NCI-H345 (cell line): ENCODE results near the gene PLD1.
"Not testable (repeated sequence)": the region's sequence is repeated elsewhere in the genome, so short reads cannot be mapped to it uniquely, and the experiment has no call there.

ENCODE experiments used
- DNase-seq: peaks from one replicate; lab custom pipeline; 2025; lab: John Stamatoyannopoulos, UW

Gene PLD1

GRCh38 chr3:171809861-171810628, at the start of gene PLD1:
PLD1 (minus strand) TSS chr3:171810483; CDS start chr3:171738051, 72,432 bp downstream.
- peak; percentile 23 for DNase-seq

- not testable (repeated sequence) for DNase-seq
Measured at GRCh38 chr3:171858770-171859169, 48.5 kb upstream of the PLD1 start.

GRCh38 chr3:171854649-171855305, 44.5 kb upstream of the PLD1 start:
- no peak for DNase-seq

- no peak for DNase-seq
Measured at GRCh38 chr3:171851660-171852058, 41.4 kb upstream of the PLD1 start.

- no peak for DNase-seq
Measured at GRCh38 chr3:171850960-171851659, 40.8 kb upstream of the PLD1 start.

GRCh38 chr3:171850320-171850959, 40.2 kb upstream of the PLD1 start:
- no peak for DNase-seq

- no peak for DNase-seq
Measured at GRCh38 chr3:171849617-171850319, 39.5 kb upstream of the PLD1 start.

GRCh38 chr3:171847595-171848259, 37.4 kb upstream of the PLD1 start:
- no peak for DNase-seq

- DNase-seq = no peak
Measured at GRCh38 chr3:171847133-171847532, 36.9 kb upstream of the PLD1 start.

GRCh38 chr3:171846597-171846996, 36.3 kb upstream of the PLD1 start:
- no peak for DNase-seq

GRCh38 chr3:171845481-171846284, 35.4 kb upstream of the PLD1 start:
- no peak for DNase-seq

- no peak for DNase-seq
Measured at GRCh38 chr3:171844873-171845272, 34.6 kb upstream of the PLD1 start.

GRCh38 chr3:171842864-171843518, 32.7 kb upstream of the PLD1 start, which contains the start of gene TMEM212:
TMEM212 (plus strand) TSS chr3:171843349; CDS start chr3:171843384, 35 bp downstream.
- DNase-seq = no peak

GRCh38 chr3:171841620-171842000, 31.3 kb upstream of the PLD1 start:
- no peak for DNase-seq

GRCh38 chr3:171840811-171841619, 30.7 kb upstream of the PLD1 start:
- no peak for DNase-seq

- no peak for DNase-seq
Measured at GRCh38 chr3:171840445-171840810, 30.1 kb upstream of the PLD1 start.

- DNase-seq = no peak
Measured at GRCh38 chr3:171839270-171839669, 29.0 kb upstream of the PLD1 start.

GRCh38 chr3:171838218-171838720, 28.0 kb upstream of the PLD1 start:
- DNase-seq = no peak

GRCh38 chr3:171837698-171838097, 27.4 kb upstream of the PLD1 start:
- DNase-seq = no peak
